Duodenal mucosa (tissue), 2 donors: ENCODE results near the gene FBXL19.

Experiments used
- H3K27ac ChIP-seq: one replicate; pipeline ENCODE4 v1.7.0; 2013; ENCODE audit warnings: low read depth, low read length
- H3K27me3 ChIP-seq, 2 donors: one replicate each; pipeline ENCODE4 v1.7.0; 2013; ENCODE audit warnings: low read length in 2 of 2, control low read depth in 1 of 2; ENCODE audit not compliant: insufficient read depth in 2 of 2, control insufficient read depth in 1 of 2
- H3K36me3 ChIP-seq, 2 donors: one replicate each; pipeline ENCODE4 v1.7.0; 2013; ENCODE audit warnings: low read length in 2 of 2, control low read depth in 1 of 2; ENCODE audit not compliant: insufficient read depth in 2 of 2, control insufficient read depth in 1 of 2
- H3K4me1 ChIP-seq, 2 donors: one replicate each; pipeline ENCODE4 v1.7.0; 2013; ENCODE audit warnings: low read length in 2 of 2, control low read depth in 1 of 2; ENCODE audit not compliant: insufficient read depth in 2 of 2, control insufficient read depth in 1 of 2
- H3K4me3 ChIP-seq, 2 donors: one replicate each; pipeline ENCODE4 v1.7.0; 2013; ENCODE audit warnings: low read length in 2 of 2, low read depth in 1 of 2
- H3K9ac ChIP-seq, 2 donors: one replicate each; pipeline ENCODE4 v1.7.0; 2013; ENCODE audit warnings: low read length in 2 of 2, low read depth in 1 of 2
- H3K9me3 ChIP-seq, 2 donors: one replicate each; pipeline ENCODE4 v1.7.0; 2013; ENCODE audit warnings: low read length in 2 of 2, control low read depth in 1 of 2; ENCODE audit not compliant: control insufficient read depth in 1 of 2

FBXL19 gene

DNA sequence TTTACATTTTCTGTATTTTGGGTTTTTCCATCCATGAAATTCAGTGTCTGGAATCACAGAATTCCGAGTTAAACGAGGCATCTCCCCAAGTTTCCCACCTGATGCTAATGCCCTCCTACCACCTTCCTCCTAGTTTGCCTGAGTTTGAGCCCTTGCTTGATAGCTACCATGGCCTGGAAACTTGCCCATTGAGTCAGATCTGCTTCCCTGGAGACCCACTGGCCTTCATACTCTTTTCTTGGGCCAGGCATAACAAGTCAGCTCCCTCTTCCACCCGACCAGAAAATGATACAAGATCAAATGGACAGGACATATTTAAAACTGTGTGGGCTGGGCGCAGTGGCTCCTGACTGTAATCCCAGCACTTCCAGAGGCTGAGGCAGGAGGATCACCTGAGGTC is 44.4 kb downstream of the FBXL19 start:
- Histone ChIP-seq H3K36me3 (peaks cover 54 to 81% of the 10 kb centered on the region in 2 donors), H3K4me3 (no peak overlapping the region), H3K9me3 (no peaks in the 10 kb centered on the region), H3K27me3 (no peaks in the 10 kb centered on the region), H3K4me1 (no peaks in the 10 kb centered on the region), H3K9ac (no peak overlapping the region), H3K27ac (no peak overlapping the region)

DNA sequence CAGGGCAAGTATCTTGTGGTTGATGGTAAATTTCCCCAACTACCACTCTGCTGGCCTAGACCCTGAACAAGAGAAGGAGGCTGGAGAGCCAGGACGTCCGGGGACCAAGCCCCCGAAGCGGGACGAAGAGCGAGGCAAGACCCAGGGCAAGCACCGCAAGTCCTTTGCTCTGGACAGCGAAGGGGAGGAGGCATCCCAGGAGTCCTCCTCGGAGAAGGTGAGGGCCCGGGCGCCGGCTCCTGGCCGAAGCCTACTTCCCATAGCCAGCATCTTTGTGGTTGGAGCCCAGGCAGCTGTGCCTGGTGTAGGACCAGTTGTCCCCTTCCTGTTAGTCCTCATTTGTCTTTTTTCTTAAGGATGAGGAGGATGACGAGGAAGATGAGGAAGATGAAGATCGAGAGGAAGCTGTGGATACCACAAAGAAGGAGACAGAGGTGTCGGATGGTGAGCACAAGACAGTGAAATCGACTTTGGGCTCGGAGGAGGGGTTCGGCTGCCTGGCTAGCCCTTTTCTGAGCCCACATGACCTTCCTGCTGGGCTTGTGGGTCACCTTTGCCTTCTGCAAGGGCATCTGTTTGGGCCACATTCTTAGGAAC is 46.0 kb downstream of the FBXL19 start:
- Histone ChIP-seq H3K4me3 (no peak overlapping the region), H3K4me1 (no peaks in the 10 kb centered on the region), H3K27ac (no peak overlapping the region), H3K36me3 (peaks cover 53 to 80% of the 10 kb centered on the region in 2 donors), H3K9me3 (no peaks in the 10 kb centered on the region), H3K9ac (no peak overlapping the region), H3K27me3 (no peaks in the 10 kb centered on the region)

DNA sequence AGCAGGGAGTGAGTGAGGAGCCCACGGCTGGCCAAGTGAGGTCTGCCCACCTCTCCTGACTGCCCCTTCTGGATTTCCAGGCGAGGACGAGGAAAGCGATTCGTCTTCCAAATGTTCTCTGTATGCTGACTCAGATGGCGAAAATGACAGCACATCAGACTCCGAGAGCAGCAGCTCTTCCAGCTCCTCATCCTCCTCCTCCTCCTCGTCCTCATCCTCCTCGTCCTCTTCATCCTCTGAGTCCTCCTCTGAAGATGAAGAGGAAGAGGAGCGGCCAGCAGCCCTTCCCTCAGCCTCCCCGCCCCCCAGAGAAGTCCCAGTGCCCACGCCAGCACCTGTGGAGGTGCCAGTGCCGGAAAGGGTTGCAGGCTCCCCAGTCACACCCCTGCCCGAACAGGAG is 47.9 kb downstream of the FBXL19 start:
- no peak overlapping the region for H3K9ac ChIP-seq
- H3K4me1 ChIP-seq, result no peaks in the 10 kb centered on the region
- no peak overlapping the region for H3K27ac ChIP-seq
- H3K9me3 ChIP-seq, result no peaks in the 10 kb centered on the region
- no peaks in the 10 kb centered on the region for H3K27me3 ChIP-seq
- H3K36me3 ChIP-seq, result peaks cover 43 to 74% of the 10 kb centered on the region in 2 donors
- H3K4me3 ChIP-seq, result no peak overlapping the region

DNA sequence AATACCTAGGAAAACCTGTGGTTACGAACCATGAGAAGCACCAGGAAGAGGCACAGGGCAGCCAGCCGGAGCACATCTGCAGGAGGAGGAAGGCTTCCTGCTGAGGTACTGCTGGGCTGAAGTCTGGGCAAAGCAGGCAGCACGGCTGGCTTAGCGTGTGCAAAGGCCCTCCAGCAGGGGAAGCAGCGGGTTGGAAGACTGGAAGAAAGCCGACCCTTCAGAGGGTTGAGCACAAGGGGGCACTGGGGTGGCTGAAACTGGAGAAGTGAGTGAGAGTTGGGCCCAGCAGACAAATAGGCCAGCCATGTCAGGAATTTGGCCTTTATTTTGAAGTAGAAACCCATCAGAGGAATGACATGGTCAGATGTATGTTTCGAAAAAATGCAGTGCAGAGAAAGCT is 49.5 kb downstream of the FBXL19 start:
- H3K36me3 ChIP-seq, result peaks cover 35 to 74% of the 10 kb centered on the region in 2 donors
- no peaks in the 10 kb centered on the region for H3K27me3 ChIP-seq
- H3K9me3 ChIP-seq, result no peaks in the 10 kb centered on the region
- no peak overlapping the region for H3K9ac ChIP-seq
- no peaks in the 10 kb centered on the region for H3K4me1 ChIP-seq
- no peak overlapping the region for H3K27ac ChIP-seq
- no peak overlapping the region for H3K4me3 ChIP-seq

DNA sequence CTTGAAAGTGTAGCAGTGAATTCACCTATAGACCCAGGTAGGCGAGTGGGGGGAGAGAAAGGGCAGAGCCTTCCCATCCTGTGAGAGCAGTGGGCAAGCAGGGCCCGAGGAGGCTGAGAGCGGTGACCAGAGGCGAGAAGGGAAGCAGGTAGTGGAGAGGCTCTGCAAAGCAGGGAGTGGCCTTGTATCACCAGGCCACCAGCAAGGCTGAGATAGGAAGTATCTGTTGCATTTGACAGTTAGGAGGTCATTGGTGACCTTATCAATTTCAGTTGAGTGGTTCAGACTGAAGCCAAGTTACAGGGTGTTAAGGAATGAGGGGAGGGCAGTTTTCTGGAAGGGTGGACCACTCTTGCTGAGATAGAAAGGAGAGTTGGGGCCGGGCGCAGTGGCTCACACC is 51.0 kb downstream of the FBXL19 start:
- Histone ChIP-seq H3K27me3 (no peaks in the 10 kb centered on the region), H3K27ac (no peak overlapping the region), H3K4me1 (no peaks in the 10 kb centered on the region), H3K9me3 (no peaks in the 10 kb centered on the region), H3K36me3 (peaks cover 34 to 76% of the 10 kb centered on the region in 2 donors), H3K9ac (no peak overlapping the region), H3K4me3 (no peak overlapping the region)

DNA sequence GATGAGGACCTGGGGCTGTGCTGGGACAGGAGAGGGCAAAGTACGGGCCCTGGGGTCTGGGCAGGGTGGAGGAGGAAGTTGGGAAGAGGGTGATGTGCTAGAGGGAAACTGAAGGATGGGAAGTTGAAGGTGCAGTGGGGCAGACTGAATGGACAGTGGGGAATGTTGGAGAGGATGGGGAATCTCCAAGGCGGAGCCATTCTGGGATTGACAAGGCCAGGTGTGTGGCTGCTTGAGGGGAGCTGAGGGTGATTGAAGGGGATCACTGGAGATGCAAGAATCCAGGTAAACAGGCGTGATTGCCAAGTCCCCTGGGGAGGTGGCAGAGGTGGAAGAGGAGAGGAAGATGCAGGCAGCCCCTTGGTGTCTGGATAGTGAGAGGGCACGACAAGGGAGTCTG is 53.1 kb downstream of the FBXL19 start:
- H3K36me3 ChIP-seq, result peaks cover 28 to 77% of the 10 kb centered on the region in 2 donors
- no peak overlapping the region for H3K4me3 ChIP-seq
- H3K27ac ChIP-seq, result no peak overlapping the region
- no peaks in the 10 kb centered on the region for H3K4me1 ChIP-seq
- no peaks in the 10 kb centered on the region for H3K9me3 ChIP-seq
- no peaks in the 10 kb centered on the region for H3K27me3 ChIP-seq
- H3K9ac ChIP-seq, result no peak overlapping the region

DNA sequence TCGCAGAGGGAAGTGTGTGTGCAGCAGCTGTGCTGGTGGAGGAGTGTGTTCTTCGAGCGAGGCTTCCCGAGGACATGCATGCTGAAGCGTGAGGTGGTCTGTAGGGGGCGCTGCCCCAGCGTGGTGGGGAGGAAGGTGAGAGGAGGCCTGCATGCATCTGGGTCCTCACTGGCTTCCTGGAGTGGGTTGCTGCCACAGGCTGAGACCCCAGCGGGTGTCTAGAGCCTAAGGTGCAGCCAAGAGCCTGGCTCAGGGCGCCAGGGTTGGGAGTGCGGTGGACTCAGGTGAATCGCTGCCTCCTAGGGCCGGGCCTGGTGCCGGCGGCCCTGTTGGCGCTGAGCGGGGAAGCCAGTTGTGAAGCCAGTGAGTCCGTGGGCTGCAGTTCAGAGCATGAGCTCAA is 54.1 kb downstream of the FBXL19 start:
- no peaks in the 10 kb centered on the region for H3K27me3 ChIP-seq
- H3K9me3 ChIP-seq, result no peaks in the 10 kb centered on the region
- H3K27ac ChIP-seq, result no peak overlapping the region
- no peak overlapping the region for H3K4me3 ChIP-seq
- H3K36me3 ChIP-seq, result peaks cover 23 to 74% of the 10 kb centered on the region in 2 donors
- H3K4me1 ChIP-seq, result no peaks in the 10 kb centered on the region
- H3K9ac ChIP-seq, result no peak overlapping the region

DNA sequence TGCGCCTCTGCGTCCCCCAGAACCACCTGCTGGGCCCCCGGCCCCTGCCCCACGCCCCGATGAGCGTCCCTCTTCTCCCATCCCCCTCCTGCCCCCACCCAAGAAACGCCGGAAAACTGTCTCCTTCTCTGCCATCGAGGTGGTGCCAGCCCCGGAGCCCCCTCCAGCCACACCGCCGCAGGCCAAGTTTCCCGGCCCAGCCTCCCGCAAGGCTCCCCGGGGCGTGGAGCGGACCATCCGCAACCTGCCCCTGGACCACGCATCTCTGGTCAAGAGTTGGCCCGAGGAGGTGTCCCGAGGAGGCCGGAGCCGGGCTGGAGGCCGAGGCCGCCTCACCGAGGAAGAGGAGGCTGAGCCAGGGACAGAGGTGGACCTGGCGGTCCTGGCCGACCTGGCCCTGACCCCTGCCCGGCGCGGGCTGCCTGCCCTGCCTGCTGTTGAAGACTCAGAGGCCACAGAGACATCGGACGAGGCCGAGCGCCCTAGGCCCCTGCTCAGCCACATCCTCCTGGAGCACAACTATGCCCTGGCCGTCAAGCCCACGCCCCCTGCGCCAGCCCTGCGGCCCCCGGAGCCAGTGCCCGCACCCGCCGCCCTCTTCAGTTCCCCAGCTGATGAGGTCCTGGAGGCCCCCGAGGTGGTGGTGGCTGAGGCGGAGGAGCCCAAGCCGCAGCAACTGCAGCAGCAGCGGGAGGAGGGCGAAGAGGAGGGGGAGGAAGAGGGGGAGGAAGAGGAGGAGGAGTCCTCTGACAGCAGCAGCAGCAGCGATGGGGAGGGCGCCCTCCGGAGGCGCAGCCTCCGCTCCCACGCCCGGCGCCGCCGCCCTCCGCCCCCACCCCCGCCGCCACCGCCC is 56.0 kb downstream of the FBXL19 start:
- no peak overlapping the region for H3K9ac ChIP-seq
- no peaks in the 10 kb centered on the region for H3K27me3 ChIP-seq
- peaks cover 16 to 72% of the 10 kb centered on the region in 2 donors for H3K36me3 ChIP-seq
- no peaks in the 10 kb centered on the region for H3K9me3 ChIP-seq
- H3K4me1 ChIP-seq, result no peaks in the 10 kb centered on the region
- no peak overlapping the region for H3K27ac ChIP-seq
- no peak overlapping the region for H3K4me3 ChIP-seq

DNA sequence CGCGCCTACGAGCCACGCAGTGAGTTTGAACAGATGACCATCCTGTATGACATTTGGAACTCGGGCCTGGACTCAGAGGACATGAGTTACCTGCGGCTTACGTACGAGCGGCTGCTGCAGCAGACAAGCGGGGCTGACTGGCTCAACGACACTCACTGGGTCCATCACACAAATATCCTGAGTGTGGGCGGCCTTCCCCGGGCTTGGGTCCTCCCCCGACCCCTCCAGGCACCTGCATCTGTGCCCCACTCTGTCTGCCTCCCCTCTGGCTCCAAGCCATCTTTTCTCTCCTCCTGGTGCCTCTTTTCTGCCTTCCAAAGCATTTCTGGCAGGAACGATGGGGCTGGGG is 56.6 kb downstream of the FBXL19 start:
- Histone ChIP-seq H3K9ac (no peak overlapping the region), H3K27me3 (no peaks in the 10 kb centered on the region), H3K4me3 (no peak overlapping the region), H3K4me1 (no peaks in the 10 kb centered on the region), H3K27ac (no peak overlapping the region), H3K9me3 (no peaks in the 10 kb centered on the region), H3K36me3 (peaks cover 16 to 72% of the 10 kb centered on the region in 2 donors)

DNA sequence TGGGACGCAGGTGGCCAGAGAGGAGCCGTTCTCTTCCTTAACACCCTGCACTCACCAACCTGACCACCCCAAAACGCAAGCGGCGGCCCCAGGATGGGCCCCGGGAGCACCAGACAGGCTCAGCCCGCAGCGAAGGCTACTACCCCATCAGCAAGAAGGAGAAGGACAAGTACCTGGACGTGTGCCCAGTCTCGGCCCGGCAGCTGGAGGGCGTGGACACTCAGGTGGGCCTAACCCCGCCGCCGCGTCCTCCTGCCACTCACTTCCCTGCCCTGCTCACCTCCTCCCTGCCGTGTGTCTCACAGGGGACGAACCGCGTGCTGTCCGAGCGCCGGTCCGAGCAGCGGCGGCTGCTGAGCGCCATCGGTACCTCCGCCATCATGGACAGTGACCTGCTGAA is 57.1 kb downstream of the FBXL19 start:
- no peaks in the 10 kb centered on the region for H3K9me3 ChIP-seq
- no peak overlapping the region for H3K27ac ChIP-seq
- peaks cover 16 to 70% of the 10 kb centered on the region in 2 donors for H3K36me3 ChIP-seq
- H3K9ac ChIP-seq, result no peak overlapping the region
- H3K4me1 ChIP-seq, result peaks cover 2 to 4% of the 10 kb centered on the region in 2 donors
- H3K27me3 ChIP-seq, result no peaks in the 10 kb centered on the region
- H3K4me3 ChIP-seq, result no peak overlapping the region
